Fibroblast of lung (primary cell): ENCODE results near the gene PRUNE2. TPM values are rescaled to one million over a fixed set of nuclear protein-coding genes. Genes with fewer than 3 reads are reported as not detected.
A peak's percentile ranks its signal among the peaks of the same experiment; 100 is the strongest.

Source experiments
- DNase-seq, 2 donors: peaks; one replicate each; pipeline versions ENCODE4 v3.0.0 to v3.0.0-alpha.2; 2010; ENCODE audit warnings: low read depth in 2 of 2
- H2AFZ ChIP-seq: 2 replicates; pipeline ENCODE4 v1.5.1; 2012; ENCODE audit warnings: low read length, control low read depth, inconsistent platforms
- H3K27ac ChIP-seq: 2 replicates; pipeline ENCODE4 v1.5.1; 2011; ENCODE audit warnings: low read length, control low read depth; ENCODE audit not compliant: insufficient read depth
- H3K27me3 ChIP-seq: 2 replicates; pipeline ENCODE4 v1.5.1; 2011; ENCODE audit warnings: mild to moderate bottlenecking, low read length; ENCODE audit not compliant: control insufficient read depth, insufficient read depth
- H3K36me3 ChIP-seq: 2 replicates; pipeline ENCODE4 v1.5.1; 2011; ENCODE audit warnings: low read length; ENCODE audit not compliant: control insufficient read depth, insufficient read depth
- H3K4me1 ChIP-seq: 2 replicates; pipeline ENCODE4 v1.5.1; 2011; ENCODE audit warnings: low read length; ENCODE audit not compliant: control insufficient read depth, insufficient read depth; ENCODE audit errors: extremely low read depth
- H3K4me2 ChIP-seq: 2 replicates; pipeline ENCODE4 v1.5.1; 2011; ENCODE audit warnings: low read length, control low read depth; ENCODE audit not compliant: insufficient read depth; ENCODE audit errors: extremely low read depth
- H3K4me3 ChIP-seq, 4 experiments: fragments of 200-600 bp in 1 of 4; sonication (generic) in 1 of 4; replicated peaks in 1 of 4; 2 replicates each; pipeline ENCODE4 v1.5.1; 2011 to 2016; ENCODE audit warnings: low read length in 4 of 4, low read depth in 3 of 4, mild to moderate bottlenecking in 3 of 4, control low read depth in 2 of 4, inconsistent platforms in 1 of 4, mixed read lengths in 1 of 4; ENCODE audit not compliant: insufficient read depth in 1 of 4; ENCODE audit errors: control extremely low read depth in 1 of 4
- H3K79me2 ChIP-seq: 2 replicates; pipeline ENCODE4 v1.5.1; 2012; ENCODE audit warnings: mild to moderate bottlenecking, low read length, inconsistent platforms; ENCODE audit not compliant: control insufficient read depth, insufficient read depth
- H3K9ac ChIP-seq: 2 replicates; pipeline ENCODE4 v1.5.1; 2011; ENCODE audit warnings: mild to moderate bottlenecking, low read length, control low read depth; ENCODE audit not compliant: insufficient read depth
- H3K9me3 ChIP-seq: 2 replicates; pipeline ENCODE4 v1.5.1; 2012; ENCODE audit warnings: low read depth, low read length; ENCODE audit not compliant: control insufficient read depth, insufficient read depth
- H4K20me1 ChIP-seq: 2 replicates; pipeline ENCODE4 v1.5.1; 2011; ENCODE audit warnings: low read length; ENCODE audit not compliant: control insufficient read depth, insufficient read depth; ENCODE audit errors: extremely low read depth
- CTCF ChIP-seq, 2 donors: IDR thresholded peaks in 1 of 2; conservative IDR thresholded peaks in 1 of 2; 1 replicate in 1 of 2; 2 replicates in 1 of 2; pipeline ENCODE4 v1.5.1; 2011 to 2012; ENCODE audit warnings: low read length in 2 of 2, control low read depth in 1 of 2, inconsistent platforms in 1 of 2, low read depth in 1 of 2, mild to moderate bottlenecking in 1 of 2
- EZH2 ChIP-seq: IDR thresholded peaks from 2 replicates; pipeline ENCODE4 v1.5.1; 2012; ENCODE audit warnings: low read length, control low read depth, mild to moderate bottlenecking; ENCODE audit errors: missing control alignments
- polyA plus RNA-seq, 2 donors: library from polyadenylated mRNA; depleted of rRNA in 1 of 2; stranded (reverse) in 1 of 2; unstranded in 1 of 2; fragments of >200 nt; gene quantifications; 2 replicates each; pipeline ENCODE4 v1.2.1, GENCODE V29; 2011 to 2012; ENCODE audit warnings: missing spikeins in 1 of 2
- total RNA-seq: library from RNA; depleted of rRNA; stranded (reverse); fragments of >200 nt; gene quantifications from 2 replicates; pipeline ENCODE4 v1.2.1, GENCODE V29; 2014

The PRUNE2 gene
- total and polyA plus RNA-seq, 2 donors (not counting 1 experiment from before 2014, with no cell fraction given): 5.4 to 95.6 TPM

- no peak overlapping the region for H3K27ac ChIP-seq
- no peaks in the 10 kb centered on the region for H3K9me3 ChIP-seq
- no peaks in the 10 kb centered on the region for H3K4me1 ChIP-seq
- no peaks in the 10 kb centered on the region for H4K20me1 ChIP-seq
- no peak overlapping the region for H3K4me3 ChIP-seq
- no peak for DNase-seq
- no peaks in the 10 kb centered on the region for H3K79me2 ChIP-seq
- peaks cover 3% of the 10 kb centered on the region for H3K27me3 ChIP-seq
- no peak overlapping the region for H3K4me2 ChIP-seq
- no peak for TF ChIP-seq CTCF (conservative IDR thresholded peaks at IDR 0.05 in 1 of 2, IDR thresholded peaks at IDR 0.05 in 1 of 2; ENCODE audit: low read depth in 1 of 2, low read length in 2 of 2)
- TF ChIP-seq EZH2: no peak
- no peak overlapping the region for H2AFZ ChIP-seq
- no peaks in the 10 kb centered on the region for H3K36me3 ChIP-seq
- H3K9ac ChIP-seq: no peak overlapping the region
Measured at GRCh38 chr9:76911971-76912370, 6.1 kb upstream of the PRUNE2 start.

- TF ChIP-seq EZH2 (no peak), CTCF (conservative IDR thresholded peaks at IDR 0.05 in 1 of 2, IDR thresholded peaks at IDR 0.05 in 1 of 2; ENCODE audit: low read depth in 1 of 2, low read length in 2 of 2) (no peak)
- H3K4me1 ChIP-seq: no peaks in the 10 kb centered on the region
- H3K27me3 ChIP-seq: peaks cover 8% of the 10 kb centered on the region
- H2AFZ ChIP-seq: no peak overlapping the region
- H3K4me3 ChIP-seq: no peak overlapping the region
- H4K20me1 ChIP-seq: no peaks in the 10 kb centered on the region
- H3K27ac ChIP-seq: no peak overlapping the region
- no peaks in the 10 kb centered on the region for H3K79me2 ChIP-seq
- H3K36me3 ChIP-seq: no peaks in the 10 kb centered on the region
- no peak overlapping the region for H3K9ac ChIP-seq
- no peak overlapping the region for H3K4me2 ChIP-seq
- no peaks in the 10 kb centered on the region for H3K9me3 ChIP-seq
- DNase-seq: no peak
Measured at GRCh38 chr9:76910861-76911260, 4.9 kb upstream of the PRUNE2 start.

GRCh38 chr9:76906647-76906975 lies 697 bp upstream of the PRUNE2 start:
- Histone ChIP-seq H3K4me2 (no peak overlapping the region), H3K9me3 (no peaks in the 10 kb centered on the region), H3K4me1 (no peaks in the 10 kb centered on the region), H2AFZ (no peak overlapping the region), H3K27ac (no peak overlapping the region), H3K27me3 (peaks cover 15% of the 10 kb centered on the region), H3K79me2 (no peaks in the 10 kb centered on the region), H3K36me3 (no peaks in the 10 kb centered on the region), H3K9ac (no peak overlapping the region), H4K20me1 (no peaks in the 10 kb centered on the region), H3K4me3 (peak overlapping the region in 1 of 4 experiments; percentile 68)
- TF ChIP-seq EZH2: no peak
- TF ChIP-seq CTCF (conservative IDR thresholded peaks at IDR 0.05 in 1 of 2, IDR thresholded peaks at IDR 0.05 in 1 of 2; ENCODE audit: low read depth in 1 of 2, low read length in 2 of 2): no peak
- DNase-seq: no peak
